GM12892 (cell line): Measurements from ENCODE around the gene GAS2L2.

Experiments used
- POLR2A ChIP-seq: IDR thresholded peaks from 2 replicates; pipeline ENCODE4 v1.6.1; 2011; ENCODE audit warnings: low read depth, low read length, control low read depth
- POLR2AphosphoS5 ChIP-seq: IDR thresholded peaks from 2 replicates; pipeline ENCODE4 v1.6.1; 2011; ENCODE audit warnings: low read depth, low read length, control low read depth

GRCh38 chr17:35708149-35708548, 44.9 kb downstream of the GAS2L2 start:
- TF ChIP-seq POLR2AphosphoS5 = no peak
- TF ChIP-seq POLR2A = no peak
